ENCODE results near the gene JUP. TPM values are rescaled to one million over a fixed set of nuclear protein-coding genes. Genes with fewer than 3 reads are reported as not detected.

The JUP gene
- total and polyA plus RNA-seq, 10 of the 15 experiments (the other 5 are each of a cell fraction or from before 2014, with no cell fraction given), result 1.5 to 36.3 (median 11.6) TPM

DNA sequence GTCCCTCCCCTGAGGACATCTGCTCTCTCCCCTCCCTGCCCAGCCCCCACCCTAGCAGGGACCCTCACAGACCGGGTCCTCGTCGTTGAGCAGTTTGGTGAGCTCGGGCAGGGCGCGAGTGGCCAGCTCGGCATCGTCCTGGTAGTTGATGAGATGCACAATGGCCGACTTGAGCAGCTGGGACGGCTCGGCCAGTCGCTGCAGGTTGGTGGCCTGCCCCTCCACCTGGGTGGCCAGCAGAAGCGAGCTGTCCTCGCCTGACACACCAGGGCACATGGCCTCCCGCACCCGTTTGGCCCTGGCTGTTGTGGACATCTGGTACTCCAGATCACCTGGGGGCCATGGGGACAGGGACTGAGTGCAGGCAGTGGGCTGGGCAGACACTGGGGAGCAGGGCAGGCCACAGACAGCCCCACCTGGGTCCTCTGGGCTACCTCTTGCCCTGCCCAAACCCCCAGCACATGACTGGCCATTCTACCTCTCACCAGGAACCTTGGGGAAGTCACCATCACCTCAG lies 17.1 kb downstream of the JUP start (continued):
- TF ChIP-seq, protein P1, sequence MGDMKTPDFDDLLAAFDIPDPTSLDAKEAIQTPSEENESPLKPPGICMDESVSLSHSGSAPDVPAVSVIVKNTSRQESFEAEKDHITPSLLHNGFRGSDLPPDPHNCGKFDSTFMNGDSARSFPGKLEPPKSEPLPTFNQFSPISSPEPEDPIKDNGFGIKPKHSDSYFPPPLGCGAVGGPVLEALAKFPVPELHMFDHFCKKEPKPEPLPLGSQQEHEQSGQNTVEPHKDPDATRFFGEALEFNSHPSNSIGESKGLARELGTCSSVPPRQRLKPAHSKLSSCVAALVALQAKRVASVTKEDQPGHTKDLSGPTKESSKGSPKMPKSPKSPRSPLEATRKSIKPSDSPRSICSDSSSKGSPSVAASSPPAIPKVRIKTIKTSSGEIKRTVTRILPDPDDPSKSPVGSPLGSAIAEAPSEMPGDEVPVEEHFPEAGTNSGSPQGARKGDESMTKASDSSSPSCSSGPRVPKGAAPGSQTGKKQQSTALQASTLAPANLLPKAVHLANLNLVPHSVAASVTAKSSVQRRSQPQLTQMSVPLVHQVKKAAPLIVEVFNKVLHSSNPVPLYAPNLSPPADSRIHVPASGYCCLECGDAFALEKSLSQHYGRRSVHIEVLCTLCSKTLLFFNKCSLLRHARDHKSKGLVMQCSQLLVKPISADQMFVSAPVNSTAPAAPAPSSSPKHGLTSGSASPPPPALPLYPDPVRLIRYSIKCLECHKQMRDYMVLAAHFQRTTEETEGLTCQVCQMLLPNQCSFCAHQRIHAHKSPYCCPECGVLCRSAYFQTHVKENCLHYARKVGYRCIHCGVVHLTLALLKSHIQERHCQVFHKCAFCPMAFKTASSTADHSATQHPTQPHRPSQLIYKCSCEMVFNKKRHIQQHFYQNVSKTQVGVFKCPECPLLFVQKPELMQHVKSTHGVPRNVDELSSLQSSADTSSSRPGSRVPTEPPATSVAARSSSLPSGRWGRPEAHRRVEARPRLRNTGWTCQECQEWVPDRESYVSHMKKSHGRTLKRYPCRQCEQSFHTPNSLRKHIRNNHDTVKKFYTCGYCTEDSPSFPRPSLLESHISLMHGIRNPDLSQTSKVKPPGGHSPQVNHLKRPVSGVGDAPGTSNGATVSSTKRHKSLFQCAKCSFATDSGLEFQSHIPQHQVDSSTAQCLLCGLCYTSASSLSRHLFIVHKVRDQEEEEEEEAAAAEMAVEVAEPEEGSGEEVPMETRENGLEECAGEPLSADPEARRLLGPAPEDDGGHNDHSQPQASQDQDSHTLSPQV (IDR thresholded peaks at IDR 0.05), result no peak
- no peak for TF ChIP-seq CBX3 (IDR thresholded peaks at IDR 0.05; ENCODE audit: borderline replicate concordance, low read depth)
- no peak for TF ChIP-seq HDAC6 (IDR thresholded peaks at IDR 0.05; ENCODE audit: unreplicated experiment)
- TF ChIP-seq ESRRA (IDR thresholded peaks at IDR 0.05; ENCODE audit: low read length), result no peak
- TF ChIP-seq, protein P2, sequence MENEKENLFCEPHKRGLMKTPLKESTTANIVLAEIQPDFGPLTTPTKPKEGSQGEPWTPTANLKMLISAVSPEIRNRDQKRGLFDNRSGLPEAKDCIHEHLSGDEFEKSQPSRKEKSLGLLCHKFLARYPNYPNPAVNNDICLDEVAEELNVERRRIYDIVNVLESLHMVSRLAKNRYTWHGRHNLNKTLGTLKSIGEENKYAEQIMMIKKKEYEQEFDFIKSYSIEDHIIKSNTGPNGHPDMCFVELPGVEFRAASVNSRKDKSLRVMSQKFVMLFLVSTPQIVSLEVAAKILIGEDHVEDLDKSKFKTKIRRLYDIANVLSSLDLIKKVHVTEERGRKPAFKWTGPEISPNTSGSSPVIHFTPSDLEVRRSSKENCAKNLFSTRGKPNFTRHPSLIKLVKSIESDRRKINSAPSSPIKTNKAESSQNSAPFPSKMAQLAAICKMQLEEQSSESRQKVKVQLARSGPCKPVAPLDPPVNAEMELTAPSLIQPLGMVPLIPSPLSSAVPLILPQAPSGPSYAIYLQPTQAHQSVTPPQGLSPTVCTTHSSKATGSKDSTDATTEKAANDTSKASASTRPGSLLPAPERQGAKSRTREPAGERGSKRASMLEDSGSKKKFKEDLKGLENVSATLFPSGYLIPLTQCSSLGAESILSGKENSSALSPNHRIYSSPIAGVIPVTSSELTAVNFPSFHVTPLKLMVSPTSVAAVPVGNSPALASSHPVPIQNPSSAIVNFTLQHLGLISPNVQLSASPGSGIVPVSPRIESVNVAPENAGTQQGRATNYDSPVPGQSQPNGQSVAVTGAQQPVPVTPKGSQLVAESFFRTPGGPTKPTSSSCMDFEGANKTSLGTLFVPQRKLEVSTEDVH (IDR thresholded peaks at IDR 0.05; ENCODE audit: low read depth, partially characterized antibody), result no peak
- no peak for TF ChIP-seq CHD2 (IDR thresholded peaks at IDR 0.05; ENCODE audit: borderline replicate concordance, low read depth, low read length)
- TF ChIP-seq MYB (IDR thresholded peaks at IDR 0.05; ENCODE audit: borderline replicate concordance, low read depth, low read length), result no peak
- TF ChIP-seq DPF2 (IDR thresholded peaks at IDR 0.05), result no peak
- no peak for TF ChIP-seq ZNF274 (IDR thresholded peaks at IDR 0.05; ENCODE audit: insufficient read depth, insufficient read length)
- no peak for TF ChIP-seq PAX8 (IDR thresholded peaks at IDR 0.05)
- TF ChIP-seq TCF12 (IDR thresholded peaks at IDR 0.05; ENCODE audit: low read depth, low read length), result no peak
- TF ChIP-seq, protein P3, sequence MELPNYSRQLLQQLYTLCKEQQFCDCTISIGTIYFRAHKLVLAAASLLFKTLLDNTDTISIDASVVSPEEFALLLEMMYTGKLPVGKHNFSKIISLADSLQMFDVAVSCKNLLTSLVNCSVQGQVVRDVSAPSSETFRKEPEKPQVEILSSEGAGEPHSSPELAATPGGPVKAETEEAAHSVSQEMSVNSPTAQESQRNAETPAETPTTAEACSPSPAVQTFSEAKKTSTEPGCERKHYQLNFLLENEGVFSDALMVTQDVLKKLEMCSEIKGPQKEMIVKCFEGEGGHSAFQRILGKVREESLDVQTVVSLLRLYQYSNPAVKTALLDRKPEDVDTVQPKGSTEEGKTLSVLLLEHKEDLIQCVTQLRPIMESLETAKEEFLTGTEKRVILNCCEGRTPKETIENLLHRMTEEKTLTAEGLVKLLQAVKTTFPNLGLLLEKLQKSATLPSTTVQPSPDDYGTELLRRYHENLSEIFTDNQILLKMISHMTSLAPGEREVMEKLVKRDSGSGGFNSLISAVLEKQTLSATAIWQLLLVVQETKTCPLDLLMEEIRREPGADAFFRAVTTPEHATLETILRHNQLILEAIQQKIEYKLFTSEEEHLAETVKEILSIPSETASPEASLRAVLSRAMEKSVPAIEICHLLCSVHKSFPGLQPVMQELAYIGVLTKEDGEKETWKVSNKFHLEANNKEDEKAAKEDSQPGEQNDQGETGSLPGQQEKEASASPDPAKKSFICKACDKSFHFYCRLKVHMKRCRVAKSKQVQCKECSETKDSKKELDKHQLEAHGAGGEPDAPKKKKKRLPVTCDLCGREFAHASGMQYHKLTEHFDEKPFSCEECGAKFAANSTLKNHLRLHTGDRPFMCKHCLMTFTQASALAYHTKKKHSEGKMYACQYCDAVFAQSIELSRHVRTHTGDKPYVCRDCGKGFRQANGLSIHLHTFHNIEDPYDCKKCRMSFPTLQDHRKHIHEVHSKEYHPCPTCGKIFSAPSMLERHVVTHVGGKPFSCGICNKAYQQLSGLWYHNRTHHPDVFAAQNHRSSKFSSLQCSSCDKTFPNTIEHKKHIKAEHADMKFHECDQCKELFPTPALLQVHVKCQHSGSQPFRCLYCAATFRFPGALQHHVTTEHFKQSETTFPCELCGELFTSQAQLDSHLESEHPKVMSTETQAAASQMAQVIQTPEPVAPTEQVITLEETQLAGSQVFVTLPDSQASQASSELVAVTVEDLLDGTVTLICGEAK (IDR thresholded peaks at IDR 0.05; ENCODE audit: borderline replicate concordance), result no peak
- TF ChIP-seq SREBF1 (IDR thresholded peaks at IDR 0.05; ENCODE audit: low read length), result no peak
- TF ChIP-seq, protein P4, sequence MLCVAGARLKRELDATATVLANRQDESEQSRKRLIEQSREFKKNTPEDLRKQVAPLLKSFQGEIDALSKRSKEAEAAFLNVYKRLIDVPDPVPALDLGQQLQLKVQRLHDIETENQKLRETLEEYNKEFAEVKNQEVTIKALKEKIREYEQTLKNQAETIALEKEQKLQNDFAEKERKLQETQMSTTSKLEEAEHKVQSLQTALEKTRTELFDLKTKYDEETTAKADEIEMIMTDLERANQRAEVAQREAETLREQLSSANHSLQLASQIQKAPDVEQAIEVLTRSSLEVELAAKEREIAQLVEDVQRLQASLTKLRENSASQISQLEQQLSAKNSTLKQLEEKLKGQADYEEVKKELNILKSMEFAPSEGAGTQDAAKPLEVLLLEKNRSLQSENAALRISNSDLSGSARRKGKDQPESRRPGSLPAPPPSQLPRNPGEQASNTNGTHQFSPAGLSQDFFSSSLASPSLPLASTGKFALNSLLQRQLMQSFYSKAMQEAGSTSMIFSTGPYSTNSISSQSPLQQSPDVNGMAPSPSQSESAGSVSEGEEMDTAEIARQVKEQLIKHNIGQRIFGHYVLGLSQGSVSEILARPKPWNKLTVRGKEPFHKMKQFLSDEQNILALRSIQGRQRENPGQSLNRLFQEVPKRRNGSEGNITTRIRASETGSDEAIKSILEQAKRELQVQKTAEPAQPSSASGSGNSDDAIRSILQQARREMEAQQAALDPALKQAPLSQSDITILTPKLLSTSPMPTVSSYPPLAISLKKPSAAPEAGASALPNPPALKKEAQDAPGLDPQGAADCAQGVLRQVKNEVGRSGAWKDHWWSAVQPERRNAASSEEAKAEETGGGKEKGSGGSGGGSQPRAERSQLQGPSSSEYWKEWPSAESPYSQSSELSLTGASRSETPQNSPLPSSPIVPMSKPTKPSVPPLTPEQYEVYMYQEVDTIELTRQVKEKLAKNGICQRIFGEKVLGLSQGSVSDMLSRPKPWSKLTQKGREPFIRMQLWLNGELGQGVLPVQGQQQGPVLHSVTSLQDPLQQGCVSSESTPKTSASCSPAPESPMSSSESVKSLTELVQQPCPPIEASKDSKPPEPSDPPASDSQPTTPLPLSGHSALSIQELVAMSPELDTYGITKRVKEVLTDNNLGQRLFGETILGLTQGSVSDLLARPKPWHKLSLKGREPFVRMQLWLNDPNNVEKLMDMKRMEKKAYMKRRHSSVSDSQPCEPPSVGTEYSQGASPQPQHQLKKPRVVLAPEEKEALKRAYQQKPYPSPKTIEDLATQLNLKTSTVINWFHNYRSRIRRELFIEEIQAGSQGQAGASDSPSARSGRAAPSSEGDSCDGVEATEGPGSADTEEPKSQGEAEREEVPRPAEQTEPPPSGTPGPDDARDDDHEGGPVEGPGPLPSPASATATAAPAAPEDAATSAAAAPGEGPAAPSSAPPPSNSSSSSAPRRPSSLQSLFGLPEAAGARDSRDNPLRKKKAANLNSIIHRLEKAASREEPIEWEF (IDR thresholded peaks at IDR 0.05; ENCODE audit: insufficient replicate concordance, low read depth, low read length), result no peak

Data from GM12878 (cell line).